Activated CD4-positive, alpha-beta T cell treated with anti-CD3 and anti-CD28 coated beads for 4 hours (primary cell): ENCODE measurements around the gene UBR2.
"Not testable (repeated sequence)": the region's sequence is repeated elsewhere in the genome, so short reads cannot be mapped to it uniquely, and the experiment has no call there.

Experiments used
- DNase-seq, 2 donors: peaks; one replicate each; pipeline ENCODE4 v3.0.0-alpha.2; 2020

UBR2 gene

GRCh38 chr6:42696526-42697267 lies 132.9 kb downstream of the UBR2 start:
- no peak for DNase-seq

GRCh38 chr6:42697268-42697655 lies 133.4 kb downstream of the UBR2 start:
- DNase-seq = no peak

- DNase-seq = no peak
These were observed 134.4 kb downstream of the UBR2 start for GRCh38 chr6:42698217-42698616.

DNA sequence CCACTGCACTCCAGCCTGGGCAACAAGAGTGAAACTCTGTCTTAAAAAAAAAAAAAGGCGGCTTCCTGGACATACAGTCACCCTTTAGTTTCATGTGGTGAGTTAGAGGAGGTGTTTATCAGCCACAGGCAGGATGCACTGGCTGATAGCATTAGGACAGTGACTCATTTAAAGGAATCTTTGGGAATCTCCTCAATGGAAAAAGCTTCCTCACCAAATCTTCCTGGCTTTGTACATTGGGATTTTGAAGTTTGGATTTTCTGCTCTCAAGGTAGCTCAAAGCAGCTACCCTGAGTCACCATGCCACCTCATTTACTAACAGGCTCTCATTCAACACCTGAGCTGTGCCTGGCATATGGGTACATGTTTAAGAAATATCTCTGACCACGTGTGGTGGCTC lies 138.4 kb downstream of the UBR2 start:
- no peak for DNase-seq

DNA sequence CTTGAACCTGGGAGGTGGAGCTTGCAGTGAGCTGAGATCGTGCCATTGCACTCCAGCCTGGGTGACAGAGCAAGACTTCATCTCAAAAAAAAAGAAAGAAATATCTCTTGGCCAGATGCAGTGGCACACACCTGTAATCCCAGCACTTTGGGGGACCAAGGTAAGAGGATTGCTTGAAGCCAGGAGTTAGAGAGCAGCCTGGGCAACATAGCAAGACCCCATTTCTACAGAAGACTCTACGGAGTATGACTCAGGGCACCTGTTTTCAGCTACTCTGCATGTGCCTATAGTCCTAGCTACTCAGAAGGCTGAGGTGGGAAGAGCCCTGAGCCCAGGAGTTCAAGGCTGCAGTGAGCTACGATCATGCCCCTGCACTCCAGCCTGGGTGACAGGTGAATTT lies 139.0 kb downstream of the UBR2 start:
- not testable (repeated sequence) for DNase-seq

DNA sequence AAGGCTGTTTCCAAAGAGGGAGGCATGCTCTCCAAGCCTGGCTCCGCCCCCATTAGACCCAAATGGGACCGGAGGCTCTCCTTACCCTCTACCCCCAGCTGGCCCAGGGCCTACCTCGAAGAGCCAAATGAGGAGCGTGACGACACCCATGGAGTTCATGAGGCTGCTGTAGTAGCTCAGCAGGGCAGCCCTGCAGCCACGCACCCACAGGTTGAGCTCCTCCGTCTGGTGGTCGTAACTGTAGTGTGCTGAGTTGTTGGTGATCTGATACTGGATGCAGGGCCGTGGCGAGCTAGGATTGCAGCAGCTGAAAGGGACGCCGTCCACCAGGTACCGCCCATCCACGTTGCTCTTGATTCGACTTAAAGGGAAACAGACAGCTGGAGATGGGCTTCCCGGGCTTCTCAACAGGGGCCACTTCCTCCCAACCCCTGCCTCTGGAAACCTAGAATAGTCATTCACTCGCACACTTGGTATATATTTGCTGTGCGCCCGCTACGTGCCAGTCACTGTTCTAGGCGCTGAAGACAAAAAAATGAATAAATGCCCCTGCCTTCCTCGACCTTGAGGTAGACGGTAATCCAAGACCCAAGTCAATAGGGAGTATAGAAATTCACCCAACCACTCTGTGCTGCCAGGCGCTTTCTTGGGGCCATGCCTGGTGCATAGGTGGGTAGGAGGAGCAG lies 140.6 kb downstream of the UBR2 start:
- DNase-seq = no peak

GRCh38 chr6:42704937-42705374 lies 141.1 kb downstream of the UBR2 start:
- DNase-seq = no peak

DNA sequence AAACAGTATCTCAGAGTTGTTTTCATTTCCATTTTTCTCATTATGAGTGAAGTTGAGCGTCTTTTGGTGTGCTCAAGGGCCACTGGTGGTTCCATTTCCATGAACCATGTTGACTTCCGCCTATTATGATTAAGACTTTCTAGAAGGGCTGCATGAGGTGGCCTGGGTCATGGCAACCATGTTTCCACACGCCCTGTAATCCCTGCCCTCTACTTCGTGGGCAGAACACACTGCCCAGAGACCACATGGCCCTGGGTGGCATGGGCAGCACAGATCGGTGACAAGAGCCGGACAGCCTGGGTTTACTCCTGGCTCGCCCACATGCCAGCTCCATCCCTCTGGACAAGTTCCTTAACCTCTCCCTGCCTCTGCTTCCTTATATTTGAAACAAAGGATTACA lies 143.8 kb downstream of the UBR2 start:
- no peak for DNase-seq

DNA sequence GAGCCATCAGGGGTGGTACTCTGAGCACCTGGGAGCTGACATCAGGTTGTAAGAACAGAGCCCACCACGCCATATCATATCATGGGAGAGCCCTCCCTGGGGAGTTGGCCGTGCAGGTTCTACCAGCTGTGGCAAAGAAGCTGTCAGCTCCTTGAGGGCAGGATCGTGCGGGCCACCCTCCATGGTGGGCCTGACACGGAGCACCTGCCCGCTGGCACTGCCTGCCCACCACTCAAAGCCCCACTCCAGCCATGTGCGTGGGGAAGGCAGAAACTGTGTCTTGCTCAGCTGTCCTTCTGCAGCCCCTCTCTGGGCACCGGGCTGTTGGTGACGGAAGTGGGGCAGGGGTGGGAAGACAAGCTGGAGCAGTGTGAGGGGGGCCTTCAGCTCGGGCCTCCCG lies 144.3 kb downstream of the UBR2 start:
- no peak for DNase-seq

DNA sequence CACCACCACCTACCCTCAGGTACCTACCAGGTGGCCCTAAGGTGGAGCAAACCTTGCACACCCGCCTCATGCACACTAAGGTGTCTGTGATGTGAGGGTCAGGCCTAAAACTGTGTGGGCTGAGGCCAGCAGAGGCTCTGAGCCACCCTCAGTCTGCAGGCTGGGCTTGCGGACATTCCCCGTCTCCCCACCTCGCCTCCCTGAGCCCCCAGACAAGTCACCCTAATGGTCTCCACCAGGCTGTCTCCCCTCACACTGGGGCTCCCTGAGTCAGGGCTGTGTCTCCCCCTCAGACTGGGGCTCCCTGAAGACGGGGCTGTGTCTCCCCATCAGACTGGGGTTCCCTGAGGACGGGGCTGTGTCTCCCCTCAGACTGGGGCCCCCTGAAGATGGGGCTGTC lies 146.0 kb downstream of the UBR2 start:
- no peak for DNase-seq

GRCh38 chr6:42710316-42710715 lies 146.5 kb downstream of the UBR2 start:
- no peak for DNase-seq

DNA sequence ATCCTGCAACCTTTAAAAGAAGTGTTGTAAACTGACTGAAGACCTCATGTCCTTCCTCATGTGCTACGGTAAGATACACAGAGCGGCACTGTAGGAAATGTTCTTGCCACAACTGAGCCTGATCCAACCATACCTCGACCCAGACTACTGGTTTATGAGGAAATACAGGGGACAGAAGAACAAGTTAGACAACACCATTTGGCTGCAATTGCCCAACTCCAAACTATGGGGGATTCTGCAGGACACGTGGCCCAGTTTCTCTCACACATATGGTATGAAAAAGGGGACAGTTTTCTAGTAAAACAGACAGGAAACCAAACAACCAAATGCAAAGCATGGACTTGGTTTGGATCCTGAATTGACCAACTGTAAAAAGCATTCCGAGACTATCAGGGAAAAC lies 148.1 kb downstream of the UBR2 start:
- no peak for DNase-seq

DNA sequence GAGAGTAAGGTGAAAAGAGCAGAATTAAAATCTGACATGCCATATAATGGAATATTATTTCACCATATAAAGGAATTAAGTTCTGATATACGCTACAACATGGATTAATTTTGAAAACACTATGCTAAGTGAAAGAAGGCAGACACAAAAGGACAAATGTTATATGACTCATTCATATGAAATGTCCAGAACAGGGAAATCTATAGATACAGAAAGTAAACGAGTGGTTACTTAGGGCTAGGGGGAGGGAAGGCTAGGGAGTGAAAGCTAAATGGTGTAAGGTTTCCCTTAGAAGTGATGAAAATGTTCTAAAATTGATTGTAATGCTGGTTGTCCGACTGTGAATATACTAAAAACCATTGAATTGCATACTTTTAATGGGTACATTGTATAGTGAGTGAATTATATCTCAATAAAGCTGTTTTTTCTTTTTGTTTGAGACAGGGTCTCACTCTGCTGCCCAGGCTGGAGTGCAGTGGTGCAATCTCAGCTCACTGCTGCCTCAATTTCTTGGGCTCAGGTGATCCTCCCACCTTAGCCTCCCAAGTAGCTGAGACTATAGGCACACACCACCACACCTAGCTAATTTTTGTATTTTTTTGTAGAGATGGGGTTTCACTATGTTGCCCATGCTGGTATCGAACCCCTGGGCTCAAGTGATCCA lies 150.4 kb downstream of the UBR2 start:
- DNase-seq = no peak

DNA sequence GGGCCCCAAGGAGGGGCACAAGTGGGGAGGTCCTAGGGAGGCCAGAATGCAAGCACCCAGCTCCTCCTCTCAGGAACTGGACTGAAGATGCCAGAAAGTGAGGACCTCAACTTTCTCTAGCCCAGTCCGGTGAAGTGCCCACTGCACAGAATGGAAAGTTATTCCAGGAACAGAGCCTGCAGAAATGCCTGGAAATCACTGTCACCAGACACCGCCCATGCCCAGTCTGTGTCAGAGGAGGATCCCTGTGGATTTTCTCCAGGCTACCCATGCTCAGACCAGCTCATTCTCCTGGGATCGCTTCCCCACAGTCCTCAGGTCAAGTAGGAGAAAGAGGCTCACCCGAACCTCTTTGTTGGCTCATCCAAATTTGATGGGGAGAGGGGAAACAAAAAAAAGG lies 152.0 kb downstream of the UBR2 start:
- no peak for DNase-seq

DNA sequence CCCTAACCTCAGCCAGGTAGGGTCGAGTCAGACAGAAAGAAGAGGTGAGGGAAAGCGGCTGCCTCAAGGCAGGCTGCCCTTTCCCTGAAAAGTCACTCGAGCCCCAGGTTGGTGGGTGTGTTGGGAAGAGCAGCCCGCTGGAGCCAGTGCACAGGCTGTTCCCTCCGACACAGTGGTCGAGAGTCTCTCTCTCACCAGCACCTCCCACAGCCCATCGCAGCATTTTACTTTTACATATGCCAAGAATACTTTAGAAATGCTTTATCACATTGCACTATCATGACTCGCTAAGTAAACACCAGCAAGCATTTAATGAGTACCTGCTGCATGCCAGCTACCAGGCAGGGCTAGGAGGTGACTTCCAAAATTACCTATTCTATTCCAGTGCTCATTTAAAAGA lies 156.9 kb downstream of the UBR2 start:
- no peak for DNase-seq

DNA sequence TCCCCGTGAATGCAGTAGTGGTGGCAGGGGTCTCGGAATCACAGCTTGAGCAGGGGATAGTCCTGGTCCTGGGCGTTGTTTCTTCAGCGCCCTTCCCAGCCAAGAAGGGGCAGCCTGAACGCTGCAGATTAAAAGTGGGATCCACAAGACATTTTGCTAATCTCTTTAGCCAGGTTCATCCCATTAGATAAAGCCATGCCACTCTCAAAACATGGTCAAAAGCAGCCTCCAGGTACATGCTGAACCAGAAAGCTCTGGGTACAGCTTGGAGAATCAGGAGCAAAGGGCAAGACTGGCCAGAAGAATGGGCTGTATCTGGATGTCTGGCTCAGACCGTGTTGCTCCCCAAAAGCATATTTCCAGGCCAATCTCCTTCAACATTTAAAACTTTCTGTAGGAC lies 158.7 kb downstream of the UBR2 start, which contains the start of gene PRPH2:
Gene PRPH2 (minus strand): TSS at position 101 of the 400 bp plus-strand sequence. CDS start 263 bp downstream, outside the sequence.
- no peak for DNase-seq

DNA sequence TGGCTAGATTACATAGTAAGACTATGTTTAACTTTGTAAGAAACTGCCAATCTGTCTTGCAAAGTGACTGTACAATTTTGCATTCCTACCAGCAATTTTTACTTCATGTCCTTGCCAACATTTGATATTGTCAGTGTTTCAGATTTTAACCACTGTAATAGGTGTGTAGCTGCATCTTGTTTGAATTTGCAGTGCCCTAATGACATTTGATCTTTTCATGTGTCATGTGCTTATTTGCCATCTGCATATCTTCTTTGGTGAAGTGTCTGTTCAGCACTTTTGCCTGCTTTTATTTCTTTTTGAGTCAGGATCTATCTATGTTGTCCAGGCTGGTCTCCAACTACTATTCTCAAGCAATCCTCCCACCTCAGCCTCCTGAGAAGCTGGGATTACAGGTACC lies 161.0 kb downstream of the UBR2 start:
- DNase-seq = no peak

DNA sequence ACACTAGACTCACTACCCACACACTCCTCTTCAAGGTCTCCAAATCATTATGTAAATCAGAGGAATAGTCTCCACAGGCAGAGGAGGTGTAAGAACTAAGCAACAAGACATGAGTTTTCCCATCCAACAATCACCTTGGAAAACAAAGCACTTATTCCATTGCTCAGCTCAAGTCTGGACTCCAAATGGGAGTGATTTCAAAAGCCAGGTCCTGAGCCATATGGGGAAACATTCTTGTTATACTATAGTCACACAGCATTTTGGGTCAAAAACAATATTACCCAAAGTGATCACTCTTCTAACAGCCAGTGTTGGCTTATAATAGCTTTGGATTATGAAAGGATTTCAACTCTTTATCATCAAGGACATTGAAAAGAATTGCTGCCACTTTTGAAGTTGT lies 162.2 kb downstream of the UBR2 start:
- no peak for DNase-seq

DNA sequence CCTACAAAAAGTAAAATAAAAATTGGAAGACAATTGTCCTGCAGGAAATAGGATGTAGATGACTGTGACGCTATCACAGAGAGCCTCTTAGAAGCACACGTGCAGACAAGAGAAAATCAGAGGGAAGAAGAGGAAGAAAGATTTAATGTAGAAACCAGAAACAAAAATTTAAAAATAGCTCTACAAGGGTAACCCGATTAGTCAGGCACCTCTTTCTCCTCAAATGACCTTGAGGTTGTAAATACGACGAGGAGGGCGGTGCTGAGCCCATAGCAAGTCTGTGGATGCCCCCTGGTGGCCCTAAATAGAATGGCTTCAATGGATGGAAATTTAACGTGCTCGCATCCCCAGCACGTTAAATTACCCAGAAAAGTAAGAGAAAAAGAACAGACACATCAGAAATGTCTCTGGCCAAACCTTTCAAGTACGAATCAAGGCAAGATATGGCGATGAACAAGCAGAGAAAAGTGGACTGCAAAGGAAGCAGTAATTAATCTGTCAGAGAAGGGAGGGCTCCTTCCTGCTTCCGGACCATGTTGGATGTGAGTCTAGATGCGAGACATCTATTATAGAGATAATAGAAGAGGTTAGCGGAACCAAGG lies 162.8 kb downstream of the UBR2 start:
- peak; percentile 72 to 79 for DNase-seq

DNA sequence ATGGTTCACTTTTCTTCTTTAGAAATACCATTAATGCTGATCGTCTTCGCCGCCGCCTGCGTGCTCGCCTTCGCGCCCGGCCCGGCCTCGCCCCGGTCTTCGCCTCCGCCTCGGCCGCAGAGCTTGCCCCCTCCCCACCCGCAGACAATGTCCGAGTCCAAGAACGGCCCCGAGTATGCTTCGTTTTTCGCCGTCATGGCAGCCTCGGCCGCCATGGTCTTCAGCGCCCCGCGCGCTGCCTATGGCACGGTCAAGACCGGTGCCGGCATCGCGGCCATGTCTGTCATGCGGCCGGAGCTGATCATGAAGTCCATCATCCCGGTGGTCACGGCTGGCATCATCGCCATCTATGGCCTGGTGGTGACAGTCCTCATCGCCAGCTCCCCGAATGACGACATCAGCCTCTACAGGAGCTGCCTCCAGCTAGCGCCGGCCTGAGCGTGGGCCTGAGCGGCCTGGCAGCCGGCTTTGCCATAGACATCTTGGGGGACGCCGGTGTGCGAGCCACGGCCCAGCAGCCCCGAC lies 163.3 kb downstream of the UBR2 start:
- no peak for DNase-seq

DNA sequence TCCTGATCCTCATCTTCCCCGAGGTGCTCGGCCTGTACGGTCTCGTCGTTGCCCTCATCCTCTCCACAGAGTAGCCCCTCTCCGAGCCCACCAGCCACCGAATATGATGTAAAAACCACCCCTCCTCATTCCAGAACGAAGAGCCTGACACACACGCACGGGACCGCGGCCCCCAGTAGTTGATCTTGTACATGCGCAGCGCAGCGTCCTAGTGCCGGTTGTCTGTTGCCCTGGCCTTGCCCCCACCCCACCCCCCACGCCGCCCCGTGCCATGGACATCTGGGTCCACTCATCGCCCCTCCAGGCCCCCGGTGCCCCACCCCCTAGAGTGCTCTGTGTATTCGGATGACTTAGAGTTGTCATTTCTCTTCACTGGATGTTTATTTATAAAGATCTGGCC lies 163.8 kb downstream of the UBR2 start:
- DNase-seq = no peak

- DNase-seq = no peak
These were observed 165.9 kb downstream of the UBR2 start for GRCh38 chr6:42729731-42730130.

GRCh38 chr6:42733867-42734481 lies 170.1 kb downstream of the UBR2 start:
- not testable (repeated sequence) for DNase-seq
